K562 (cell line): ENCODE results near the gene ERGIC1. TPM values are rescaled to one million over a fixed set of nuclear protein-coding genes. Genes with fewer than 3 reads are reported as not detected.

Experiments
- ADNP ChIP-seq: fragments of 200-800 bp; sonication (Bioruptor generic); IDR thresholded peaks from 2 replicates; pipeline ENCODE4 v1.6.1; 2016; ENCODE audit warnings: missing genetic modification characterization, missing compliant biosample characterization
- CBFB ChIP-seq: sonication (generic); formaldehyde crosslinking; IDR thresholded peaks from 2 replicates; pipeline ENCODE4 v1.4.0; 2020; ENCODE audit warnings: mild to moderate bottlenecking, missing genetic modification reagents
- CBX3 ChIP-seq, 2 experiments: IDR thresholded peaks; 1 replicate in 1 of 2; 2 replicates in 1 of 2; pipeline ENCODE4 v1.6.1; 2012; ENCODE audit warnings: inconsistent platforms in 2 of 2, low read length in 2 of 2, borderline replicate concordance in 1 of 2, control low read depth in 1 of 2
- EGR1 ChIP-seq: fragments of 450-650 bp; conservative IDR thresholded peaks from 2 replicates; pipeline ENCODE4 v1.6.1; 2017; ENCODE audit warnings: mild to moderate bottlenecking
- ETV5 ChIP-seq: sonication (generic); formaldehyde crosslinking; IDR thresholded peaks from 2 replicates; pipeline ENCODE4 v1.4.0; 2020; ENCODE audit warnings: low read depth, mild to moderate bottlenecking, missing genetic modification reagents
- GABPB1 ChIP-seq: sonication (generic); formaldehyde crosslinking; IDR thresholded peaks from 2 replicates; pipeline ENCODE4 v1.8.0; 2022; ENCODE audit warnings: mild to moderate bottlenecking, missing genetic modification reagents
- HSF4 ChIP-seq: fragments of 250-450 bp; sonication (Bioruptor Pico); IDR thresholded peaks from 2 replicates; pipeline ENCODE4 v2.1.2; 2022; ENCODE audit warnings: mild to moderate bottlenecking, moderate library complexity, borderline replicate concordance
- JUN ChIP-seq, 2 experiments: sonication (generic) in 1 of 2; formaldehyde crosslinking in 1 of 2; IDR thresholded peaks; 2 replicates each; pipeline versions ENCODE4 v1.6.1 to v1.8.0; 2012 to 2022; ENCODE audit warnings: borderline replicate concordance in 2 of 2, mild to moderate bottlenecking in 2 of 2, improper control_type of control experiment in 1 of 2, low read depth in 1 of 2, low read length in 1 of 2, missing genetic modification reagents in 1 of 2
- MAFG ChIP-seq: fragments of 450-650 bp; conservative IDR thresholded peaks from 2 replicates; pipeline ENCODE4 v1.6.1; 2016; ENCODE audit warnings: missing genetic modification characterization, missing compliant biosample characterization
- NFIC ChIP-seq: fragments of 450-650 bp; IDR thresholded peaks from 2 replicates; pipeline ENCODE4 v1.6.1; 2017; ENCODE audit warnings: mild to moderate bottlenecking, inconsistent platforms
- PHF21A ChIP-seq: fragments of 450-650 bp; IDR thresholded peaks from 2 replicates; pipeline ENCODE4 v1.6.1; 2017; ENCODE audit warnings: low read depth, borderline replicate concordance
- PPARD ChIP-seq: fragments of 250-450 bp; sonication (Bioruptor Pico); IDR thresholded peaks from 2 replicates; pipeline ENCODE4 v1.8.0; 2022; ENCODE audit warnings: inconsistent platforms, mild to moderate bottlenecking, moderate library complexity
- RAD51 ChIP-seq: fragments of 450-650 bp; IDR thresholded peaks from 2 replicates; pipeline ENCODE4 v1.7.1; 2016; ENCODE audit warnings: low read depth, mild to moderate bottlenecking, borderline replicate concordance
- RB1 ChIP-seq: fragments of 450-650 bp; IDR thresholded peaks from 2 replicates; pipeline ENCODE4 v1.6.1; 2017; ENCODE audit warnings: low read depth, mild to moderate bottlenecking
- RBM25 ChIP-seq: fragments of 200-400 bp; formaldehyde crosslinking; IDR thresholded peaks from 2 replicates; pipeline ENCODE4 v1.6.1; 2018; ENCODE audit warnings: low read length, low read depth, moderate library complexity; ENCODE audit not compliant: severe bottlenecking
- RHOXF2B ChIP-seq: fragments of 250-450 bp; sonication (Bioruptor Pico); conservative IDR thresholded peaks from 2 replicates; pipeline ENCODE4 v1.5.1; 2021
- SAFB ChIP-seq: fragments of 200-400 bp; formaldehyde crosslinking; IDR thresholded peaks from 2 replicates; pipeline ENCODE4 v1.6.1; 2017; ENCODE audit warnings: low read depth, low read length, borderline replicate concordance
- SAFB2 ChIP-seq: fragments of 200-400 bp; formaldehyde crosslinking; IDR thresholded peaks from 2 replicates; pipeline ENCODE4 v1.6.1; 2018; ENCODE audit warnings: borderline replicate concordance, low read length, low read depth, moderate library complexity; ENCODE audit not compliant: severe bottlenecking
- SMARCA4 ChIP-seq: fragments of 450-650 bp; IDR thresholded peaks from 2 replicates; pipeline ENCODE4 v1.6.1; 2016
- SMARCE1 ChIP-seq: fragments of 450-650 bp; IDR thresholded peaks from 2 replicates; pipeline ENCODE4 v1.7.1; 2016; ENCODE audit warnings: mild to moderate bottlenecking
- XRCC4 ChIP-seq: IDR thresholded peaks from one replicate; pipeline ENCODE4 v1.6.1; 2011; ENCODE audit not compliant: insufficient read depth, insufficient read length; ENCODE audit errors: extremely low read depth
- XRCC5 ChIP-seq: fragments of 200-400 bp; formaldehyde crosslinking; IDR thresholded peaks from 2 replicates; pipeline ENCODE4 v1.6.1; 2017; ENCODE audit warnings: low read depth, mild to moderate bottlenecking, low read length
- polyA plus RNA-seq, 8 experiments: library from polyadenylated mRNA; depleted of rRNA in 4 of 8; stranded (reverse) in 5 of 8; unstranded in 3 of 8; fragments of >200 nt; fragmentation: Nextera tagmentation in 2 of 8; fragmentation: Illumina TruSeq in 1 of 8; extraction: Ambion mirVana in 2 of 8; extraction: Trizol in 1 of 8; gene quantifications; 2 replicates each; pipeline versions ENCODE4 v1.2.1 to v1.2.3, GENCODE V29; 2011 to 2014; ENCODE audit warnings: inconsistent platforms in 1 of 8, missing spikeins in 1 of 8
- total RNA-seq, 7 experiments: library from RNA; depleted of rRNA in 6 of 7; stranded (reverse); fragments of >200 nt in 6 of 7; fragmentation: Illumina TruSeq in 2 of 7; extraction: Trizol in 2 of 7; gene quantifications; 2 replicates each; pipeline versions ENCODE4 v1.2.1 to v1.2.3, GENCODE V29; 2011 to 2021; ENCODE audit warnings: low replicate concordance in 1 of 7
- TF ChIP-seq, protein P1 (sequence below): IDR thresholded peaks from 2 replicates; pipeline ENCODE4 v1.6.1; 2016; ENCODE audit warnings: missing genetic modification characterization, missing compliant biosample characterization
- TF ChIP-seq, protein P2 (sequence below): fragments of 450-650 bp; formaldehyde crosslinking; IDR thresholded peaks from 2 replicates; pipeline ENCODE4 v1.4.0; 2022; ENCODE audit warnings: missing genetic modification characterization
- TF ChIP-seq, protein P3 (sequence below), 2 experiments: fragments of 250-450 bp in 1 of 2; fragments of 450-650 bp in 1 of 2; sonication (Bioruptor Pico) in 1 of 2; IDR thresholded peaks; 2 replicates each; pipeline versions ENCODE4 v1.6.1 to v1.8.0; 2016 to 2021; ENCODE audit warnings: mild to moderate bottlenecking in 2 of 2, moderate library complexity in 2 of 2, missing compliant biosample characterization in 1 of 2, missing genetic modification characterization in 1 of 2

ERGIC1 gene
- total and polyA plus RNA-seq, 9 of the 15 experiments (the other 6 are each of a cell fraction or from before 2014, with no cell fraction given) = 5.5 to 68.4 (median 36.4) TPM

DNA sequence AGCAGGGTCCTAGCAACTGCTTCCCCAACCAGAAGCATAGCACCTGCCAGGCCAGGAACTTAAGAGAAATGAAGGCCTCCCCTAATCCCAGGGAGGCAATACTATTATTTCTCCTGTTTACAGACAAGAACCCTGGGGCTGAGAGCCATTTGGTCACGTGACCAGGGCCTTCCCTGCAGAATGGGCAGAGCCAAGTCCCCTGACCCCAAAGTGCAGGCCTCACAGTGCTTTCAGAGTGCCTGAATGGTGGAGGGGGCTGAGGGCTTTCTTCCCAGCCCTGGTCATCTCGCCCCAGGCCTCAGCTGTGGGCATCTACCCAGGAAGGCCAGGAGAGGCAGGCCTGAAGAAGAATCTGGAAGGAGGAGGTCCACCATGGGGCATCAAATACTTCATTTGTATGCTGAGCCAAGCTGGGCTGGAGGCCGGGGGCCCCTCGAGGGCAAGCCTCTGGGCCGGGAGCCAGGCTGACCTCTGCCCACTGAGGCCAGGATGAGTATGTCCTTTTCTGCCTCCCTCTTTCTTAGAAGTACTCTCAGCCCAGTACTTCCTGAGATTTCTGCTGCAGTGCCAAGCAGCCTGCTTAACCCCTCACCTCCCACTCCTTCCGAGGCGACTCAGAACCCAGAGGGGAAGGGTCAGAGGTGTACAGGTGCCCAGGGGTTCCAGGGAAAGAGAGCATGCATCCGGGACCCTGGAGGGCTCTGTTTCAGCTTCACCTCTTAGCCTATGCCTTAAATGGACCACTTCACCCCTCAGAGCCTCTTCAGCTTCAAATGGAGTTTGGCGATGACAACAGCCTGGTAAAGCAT, 44.2 kb upstream of the ERGIC1 start (continued):
- TF ChIP-seq ADNP (tag) (no peak), RAD51 (peak; percentile 97), SMARCA4 (no peak), RBM25 (no peak), RB1 (no peak), SAFB (no peak), PHF21A (no peak), CBX3 (IDR thresholded peaks at IDR 0.05; ENCODE audit: borderline replicate concordance in 1 of 2, low read length in 2 of 2) (no peak), CBFB (CRISPR knock-in tag) (no peak), SAFB2 (no peak), SMARCE1 (no peak), JUN (IDR thresholded peaks at IDR 0.05; ENCODE audit: borderline replicate concordance, low read depth, low read length) (no peak), JUN (CRISPR knock-in tag; IDR thresholded peaks at IDR 0.05; ENCODE audit: borderline replicate concordance) (no peak), GABPB1 (no peak), MAFG (tag) (no peak), ETV5 (CRISPR knock-in tag) (no peak), PPARD (no peak), RHOXF2B (CRISPR knock-in tag) (no peak), HSF4 (CRISPR knock-in tag) (no peak), EGR1 (peak; percentile 14; the same call in 1 of the 2 replicates), XRCC4 (no peak), NFIC (peak; percentile 53; the same call in 1 of the 2 replicates), XRCC5 (no peak)
- TF ChIP-seq, protein P1, sequence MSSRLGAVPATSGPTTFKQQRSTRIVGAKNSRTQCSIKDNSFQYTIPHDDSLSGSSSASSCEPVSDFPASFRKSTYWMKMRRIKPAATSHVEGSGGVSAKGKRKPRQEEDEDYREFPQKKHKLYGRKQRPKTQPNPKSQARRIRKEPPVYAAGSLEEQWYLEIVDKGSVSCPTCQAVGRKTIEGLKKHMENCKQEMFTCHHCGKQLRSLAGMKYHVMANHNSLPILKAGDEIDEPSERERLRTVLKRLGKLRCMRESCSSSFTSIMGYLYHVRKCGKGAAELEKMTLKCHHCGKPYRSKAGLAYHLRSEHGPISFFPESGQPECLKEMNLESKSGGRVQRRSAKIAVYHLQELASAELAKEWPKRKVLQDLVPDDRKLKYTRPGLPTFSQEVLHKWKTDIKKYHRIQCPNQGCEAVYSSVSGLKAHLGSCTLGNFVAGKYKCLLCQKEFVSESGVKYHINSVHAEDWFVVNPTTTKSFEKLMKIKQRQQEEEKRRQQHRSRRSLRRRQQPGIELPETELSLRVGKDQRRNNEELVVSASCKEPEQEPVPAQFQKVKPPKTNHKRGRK = no peak
- TF ChIP-seq, protein P2, sequence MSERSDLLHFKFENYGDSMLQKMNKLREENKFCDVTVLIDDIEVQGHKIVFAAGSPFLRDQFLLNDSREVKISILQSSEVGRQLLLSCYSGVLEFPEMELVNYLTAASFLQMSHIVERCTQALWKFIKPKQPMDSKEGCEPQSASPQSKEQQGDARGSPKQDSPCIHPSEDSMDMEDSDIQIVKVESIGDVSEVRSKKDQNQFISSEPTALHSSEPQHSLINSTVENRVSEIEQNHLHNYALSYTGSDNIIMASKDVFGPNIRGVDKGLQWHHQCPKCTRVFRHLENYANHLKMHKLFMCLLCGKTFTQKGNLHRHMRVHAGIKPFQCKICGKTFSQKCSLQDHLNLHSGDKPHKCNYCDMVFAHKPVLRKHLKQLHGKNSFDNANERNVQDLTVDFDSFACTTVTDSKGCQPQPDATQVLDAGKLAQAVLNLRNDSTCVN (CRISPR knock-in tag) = no peak
- TF ChIP-seq, protein P3, sequence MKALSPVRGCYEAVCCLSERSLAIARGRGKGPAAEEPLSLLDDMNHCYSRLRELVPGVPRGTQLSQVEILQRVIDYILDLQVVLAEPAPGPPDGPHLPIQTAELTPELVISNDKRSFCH (CRISPR knock-in tag; IDR thresholded peaks at IDR 0.05) = no peak
- TF ChIP-seq, protein P3 (tag; IDR thresholded peaks at IDR 0.05) = 0 out of 2 replicates have a peak, but pooled peaks have one; percentile 28
